Measurements from ENCODE around the gene TMEM178A. TPM values are rescaled to one million over a fixed set of nuclear protein-coding genes. Genes with fewer than 3 reads are reported as not detected.

The TMEM178A gene
- total and polyA plus RNA-seq, 12 donors: 0.35 to 46.4 (median 3.3) TPM; not detected in 1

DNA sequence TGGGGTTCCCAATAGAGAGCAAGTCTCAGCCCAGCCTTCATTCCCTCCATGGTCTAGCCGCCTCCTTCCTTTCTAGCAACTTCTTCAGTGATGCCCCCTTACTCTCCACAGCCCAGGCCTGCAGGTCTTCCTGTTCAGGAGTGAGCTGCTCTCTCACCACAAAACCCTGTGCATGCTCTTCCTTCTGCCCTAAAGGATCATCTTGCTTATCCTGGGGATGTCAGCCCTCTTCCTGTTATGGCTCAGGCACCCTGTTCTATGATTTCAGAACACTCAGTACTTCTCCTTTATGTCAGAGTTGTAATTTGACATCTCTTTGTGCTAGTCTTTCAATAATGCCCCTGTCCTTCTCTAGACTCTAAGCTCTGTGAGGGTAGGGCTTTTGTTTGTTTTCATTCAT, 19.4 kb downstream of the TMEM178A start:
- no peak for DNase-seq
- no peak overlapping the region for H3K27ac ChIP-seq
- intact Hi-C loops (cut with DNase I): no loop called here
- no peaks in the 10 kb centered on the region for H3K4me1 ChIP-seq (replicated peaks in 1 of 2)
- H3K9me3 ChIP-seq (replicated peaks in 1 of 3): no peaks in the 10 kb centered on the region
- no peaks in the 10 kb centered on the region for H3K27me3 ChIP-seq
- no peak overlapping the region for H3K4me3 ChIP-seq
- TF ChIP-seq, protein P1, sequence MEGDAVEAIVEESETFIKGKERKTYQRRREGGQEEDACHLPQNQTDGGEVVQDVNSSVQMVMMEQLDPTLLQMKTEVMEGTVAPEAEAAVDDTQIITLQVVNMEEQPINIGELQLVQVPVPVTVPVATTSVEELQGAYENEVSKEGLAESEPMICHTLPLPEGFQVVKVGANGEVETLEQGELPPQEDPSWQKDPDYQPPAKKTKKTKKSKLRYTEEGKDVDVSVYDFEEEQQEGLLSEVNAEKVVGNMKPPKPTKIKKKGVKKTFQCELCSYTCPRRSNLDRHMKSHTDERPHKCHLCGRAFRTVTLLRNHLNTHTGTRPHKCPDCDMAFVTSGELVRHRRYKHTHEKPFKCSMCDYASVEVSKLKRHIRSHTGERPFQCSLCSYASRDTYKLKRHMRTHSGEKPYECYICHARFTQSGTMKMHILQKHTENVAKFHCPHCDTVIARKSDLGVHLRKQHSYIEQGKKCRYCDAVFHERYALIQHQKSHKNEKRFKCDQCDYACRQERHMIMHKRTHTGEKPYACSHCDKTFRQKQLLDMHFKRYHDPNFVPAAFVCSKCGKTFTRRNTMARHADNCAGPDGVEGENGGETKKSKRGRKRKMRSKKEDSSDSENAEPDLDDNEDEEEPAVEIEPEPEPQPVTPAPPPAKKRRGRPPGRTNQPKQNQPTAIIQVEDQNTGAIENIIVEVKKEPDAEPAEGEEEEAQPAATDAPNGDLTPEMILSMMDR (IDR thresholded peaks at IDR 0.05): no peak
- TF ChIP-seq POLR2A (IDR thresholded peaks at IDR 0.05): no peak
- WGBS, 4 donors: 83 to 96% (median 93%) methylated on average over 1 of the region's 1 CpG
- no peaks in the 10 kb centered on the region for H3K36me3 ChIP-seq (replicated peaks in 1 of 2)

DNA sequence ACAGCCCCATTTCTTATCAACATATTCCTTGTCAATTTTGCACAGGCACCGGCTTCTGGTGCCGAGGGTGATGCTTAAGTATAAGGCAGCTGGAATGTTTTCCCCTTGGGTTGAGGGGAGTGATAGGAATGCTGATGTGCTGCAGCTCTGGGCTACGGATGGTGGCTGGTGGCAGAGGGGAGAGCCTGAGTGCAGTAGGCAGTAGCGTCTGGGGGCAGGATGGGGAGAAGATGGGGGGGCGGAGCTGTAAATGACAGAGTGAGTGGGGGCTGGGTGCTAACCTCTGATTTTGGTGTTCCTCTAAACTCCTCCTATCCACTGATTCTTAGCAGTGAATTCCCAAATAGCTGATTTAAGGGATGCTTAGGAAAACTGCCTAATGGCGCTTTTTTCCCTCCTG, 20.7 kb downstream of the TMEM178A start:
- no peak for DNase-seq
- intact Hi-C loops (cut with DNase I): no loop called here
- 82 to 88% (median 84%) methylated on average over 6 of the region's 6 CpGs for WGBS, 4 donors

DNA sequence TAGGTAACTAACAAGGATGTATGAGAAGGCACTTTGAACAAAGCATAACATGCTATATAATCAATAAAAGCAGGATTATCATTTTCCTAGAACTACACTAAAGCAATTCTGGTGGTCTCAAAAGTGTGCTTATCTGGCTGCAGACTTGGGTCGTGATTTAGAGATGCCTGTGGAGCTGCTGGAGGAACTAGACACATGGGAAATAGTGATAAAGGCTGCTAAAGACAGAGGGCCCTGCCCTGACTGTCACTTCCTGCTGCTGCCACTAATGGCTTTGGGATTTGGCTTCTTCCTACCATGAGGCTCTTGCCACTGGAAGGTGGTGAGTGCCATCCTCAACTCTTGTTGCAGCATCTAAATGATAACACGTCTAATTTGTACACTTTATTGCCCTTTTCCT, 22.5 kb downstream of the TMEM178A start:
- H3K4me3 ChIP-seq: no peak overlapping the region
- DNase-seq: no peak
- H3K9me3 ChIP-seq (replicated peaks in 1 of 3): no peaks in the 10 kb centered on the region
- H3K27ac ChIP-seq: no peak overlapping the region
- 69 to 82% (median 72%) methylated on average over 2 of the region's 2 CpGs for WGBS, 4 donors
- H3K27me3 ChIP-seq: no peaks in the 10 kb centered on the region
- H3K4me1 ChIP-seq (replicated peaks in 1 of 2): no peaks in the 10 kb centered on the region
- no peak for TF ChIP-seq POLR2A (IDR thresholded peaks at IDR 0.05)
- TF ChIP-seq, protein P1 (IDR thresholded peaks at IDR 0.05): no peak
- H3K36me3 ChIP-seq (replicated peaks in 1 of 2): no peaks in the 10 kb centered on the region
- intact Hi-C loops (cut with DNase I): no loop called here

More for the DNA sequence above, 20.7 kb downstream of the TMEM178A start:
- Histone ChIP-seq H3K36me3 (replicated peaks in 1 of 2) (no peaks in the 10 kb centered on the region), H3K27ac (no peak overlapping the region), H3K9me3 (replicated peaks in 1 of 3) (no peaks in the 10 kb centered on the region), H3K27me3 (no peaks in the 10 kb centered on the region), H3K4me3 (no peak overlapping the region), H3K4me1 (replicated peaks in 1 of 2) (no peaks in the 10 kb centered on the region)
- TF ChIP-seq, protein P1 (IDR thresholded peaks at IDR 0.05): no peak
- no peak for TF ChIP-seq POLR2A (IDR thresholded peaks at IDR 0.05)

DNA sequence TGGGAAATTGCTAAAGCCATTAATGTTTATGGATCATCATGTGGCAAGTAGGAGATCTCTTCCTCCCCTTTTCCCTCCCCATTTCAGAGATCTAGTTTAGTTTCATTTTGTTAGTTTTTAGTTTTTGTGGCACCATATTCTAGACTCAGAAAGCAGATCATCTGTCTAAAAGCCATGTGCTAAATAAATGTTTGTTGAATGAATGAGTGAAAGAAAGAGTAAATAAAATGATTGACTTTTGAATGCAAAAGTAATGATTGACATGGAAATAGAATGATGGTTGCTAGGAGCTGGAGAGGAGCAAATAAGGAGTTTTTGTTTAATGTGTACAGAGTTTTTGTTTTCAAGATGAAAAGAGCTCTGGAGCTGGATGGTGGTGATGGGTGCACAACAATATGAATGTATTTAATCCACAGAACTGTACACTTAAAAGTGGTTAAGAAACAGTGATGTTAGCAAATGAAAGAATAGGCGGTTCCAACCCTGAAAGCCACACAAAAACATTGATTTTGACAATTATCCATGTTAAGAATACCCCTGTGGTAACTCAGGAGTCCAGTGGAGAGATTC, 23.6 kb downstream of the TMEM178A start:
- DNase-seq: no peak
- no peak overlapping the region for H3K4me3 ChIP-seq
- no peak overlapping the region for H3K27ac ChIP-seq
- H3K36me3 ChIP-seq (replicated peaks in 1 of 2): no peaks in the 10 kb centered on the region
- H3K27me3 ChIP-seq: no peaks in the 10 kb centered on the region
- TF ChIP-seq, protein P1 (IDR thresholded peaks at IDR 0.05): no peak
- no peak for TF ChIP-seq POLR2A (IDR thresholded peaks at IDR 0.05)
- WGBS, 4 donors: 87 to 100% (median 93%) methylated on average over 1 of the region's 1 CpG
- H3K4me1 ChIP-seq (replicated peaks in 1 of 2): no peaks in the 10 kb centered on the region
- intact Hi-C loops (cut with DNase I): no loop called here
- no peaks in the 10 kb centered on the region for H3K9me3 ChIP-seq (replicated peaks in 1 of 3)
